ENCODE measurements around the gene SH3TC1. TPM values are rescaled to one million over a fixed set of nuclear protein-coding genes. Genes with fewer than 3 reads are reported as not detected.

SH3TC1 gene
- total RNA-seq, 1 donor from 2014 or later = 5.4 TPM

DNA sequence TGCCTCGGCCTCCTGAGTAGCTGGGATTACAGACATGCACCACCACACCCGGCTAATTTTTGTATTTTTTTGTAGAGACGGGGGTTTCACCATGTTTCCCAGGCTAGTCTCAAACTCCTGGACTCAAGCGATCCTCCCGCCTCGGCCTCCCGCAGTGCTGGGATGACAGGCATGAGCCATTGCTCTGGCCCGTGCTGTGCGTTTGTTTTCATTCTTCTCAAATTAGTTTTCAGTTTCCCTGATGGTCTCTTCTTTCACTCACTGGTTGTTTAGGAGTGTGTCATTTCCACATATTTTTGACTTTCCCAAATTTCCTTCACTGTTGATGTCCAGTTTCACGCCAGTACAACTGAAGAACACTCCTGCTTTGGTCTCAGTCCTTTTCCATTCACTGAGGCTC lies 31.8 kb downstream of the SH3TC1 start:
- no peaks in the 10 kb centered on the region for H3K27me3 Mint-ChIP-seq
- no peaks in the 10 kb centered on the region for H3K9me3 Mint-ChIP-seq
- H3K4me1 Mint-ChIP-seq (ENCODE audit: unreplicated experiment) = peaks cover 15% of the 10 kb centered on the region
- DNase-seq (ENCODE audit: extremely low spot score, unreplicated experiment) = no peak
- TF ChIP-seq, protein P1, sequence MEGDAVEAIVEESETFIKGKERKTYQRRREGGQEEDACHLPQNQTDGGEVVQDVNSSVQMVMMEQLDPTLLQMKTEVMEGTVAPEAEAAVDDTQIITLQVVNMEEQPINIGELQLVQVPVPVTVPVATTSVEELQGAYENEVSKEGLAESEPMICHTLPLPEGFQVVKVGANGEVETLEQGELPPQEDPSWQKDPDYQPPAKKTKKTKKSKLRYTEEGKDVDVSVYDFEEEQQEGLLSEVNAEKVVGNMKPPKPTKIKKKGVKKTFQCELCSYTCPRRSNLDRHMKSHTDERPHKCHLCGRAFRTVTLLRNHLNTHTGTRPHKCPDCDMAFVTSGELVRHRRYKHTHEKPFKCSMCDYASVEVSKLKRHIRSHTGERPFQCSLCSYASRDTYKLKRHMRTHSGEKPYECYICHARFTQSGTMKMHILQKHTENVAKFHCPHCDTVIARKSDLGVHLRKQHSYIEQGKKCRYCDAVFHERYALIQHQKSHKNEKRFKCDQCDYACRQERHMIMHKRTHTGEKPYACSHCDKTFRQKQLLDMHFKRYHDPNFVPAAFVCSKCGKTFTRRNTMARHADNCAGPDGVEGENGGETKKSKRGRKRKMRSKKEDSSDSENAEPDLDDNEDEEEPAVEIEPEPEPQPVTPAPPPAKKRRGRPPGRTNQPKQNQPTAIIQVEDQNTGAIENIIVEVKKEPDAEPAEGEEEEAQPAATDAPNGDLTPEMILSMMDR (conservative IDR thresholded peaks at IDR 0.05) = no peak
- H3K4me3 Mint-ChIP-seq = no peak overlapping the region
- H3K27ac Mint-ChIP-seq = peak overlapping the region; percentile 14
- H3K36me3 Mint-ChIP-seq = no peaks in the 10 kb centered on the region

GRCh38 chr4:8231551-8232049 lies 32.5 kb downstream of the SH3TC1 start:
- Mint-ChIP-seq H3K27ac (no peak overlapping the region), H3K36me3 (no peaks in the 10 kb centered on the region), H3K4me1 (ENCODE audit: unreplicated experiment) (peaks cover 10% of the 10 kb centered on the region), H3K9me3 (no peaks in the 10 kb centered on the region), H3K4me3 (no peak overlapping the region), H3K27me3 (no peaks in the 10 kb centered on the region)
- DNase-seq (ENCODE audit: extremely low spot score, unreplicated experiment) = no peak
- TF ChIP-seq, protein P1 (conservative IDR thresholded peaks at IDR 0.05) = no peak

GRCh38 chr4:8232748-8233147 lies 33.7 kb downstream of the SH3TC1 start:
- peaks cover 9% of the 10 kb centered on the region for H3K4me1 Mint-ChIP-seq (ENCODE audit: unreplicated experiment)
- H3K27ac Mint-ChIP-seq = no peak overlapping the region
- H3K27me3 Mint-ChIP-seq = no peaks in the 10 kb centered on the region
- H3K36me3 Mint-ChIP-seq = no peaks in the 10 kb centered on the region
- DNase-seq (ENCODE audit: extremely low spot score, unreplicated experiment) = no peak
- no peaks in the 10 kb centered on the region for H3K9me3 Mint-ChIP-seq
- H3K4me3 Mint-ChIP-seq = no peak overlapping the region
- TF ChIP-seq, protein P1 (conservative IDR thresholded peaks at IDR 0.05) = no peak

GRCh38 chr4:8233672-8234484 lies 34.8 kb downstream of the SH3TC1 start:
- H3K4me1 Mint-ChIP-seq (ENCODE audit: unreplicated experiment) = peaks cover 9% of the 10 kb centered on the region
- no peaks in the 10 kb centered on the region for H3K27me3 Mint-ChIP-seq
- H3K4me3 Mint-ChIP-seq = no peak overlapping the region
- no peaks in the 10 kb centered on the region for H3K36me3 Mint-ChIP-seq
- no peak for DNase-seq (ENCODE audit: extremely low spot score, unreplicated experiment)
- TF ChIP-seq, protein P1 (conservative IDR thresholded peaks at IDR 0.05) = no peak
- H3K27ac Mint-ChIP-seq = no peak overlapping the region
- H3K9me3 Mint-ChIP-seq = no peaks in the 10 kb centered on the region

GRCh38 chr4:8234715-8235114 lies 35.6 kb downstream of the SH3TC1 start:
- Mint-ChIP-seq H3K27me3 (no peaks in the 10 kb centered on the region), H3K4me1 (ENCODE audit: unreplicated experiment) (peaks cover 9% of the 10 kb centered on the region), H3K27ac (no peak overlapping the region), H3K36me3 (no peaks in the 10 kb centered on the region), H3K4me3 (no peak overlapping the region), H3K9me3 (no peaks in the 10 kb centered on the region)
- TF ChIP-seq, protein P1 (conservative IDR thresholded peaks at IDR 0.05) = no peak
- DNase-seq (ENCODE audit: extremely low spot score, unreplicated experiment) = no peak
